ENCODE measurements around the gene LYPD3.

GRCh38 chr19:43423779-43424178 is 41.6 kb downstream of the LYPD3 start:
- no peak for TF ChIP-seq CTCF (IDR thresholded peaks at IDR 0.05)
- TF ChIP-seq POLR2AphosphoS5 (IDR thresholded peaks at IDR 0.05) = no peak

Data from prostate gland (tissue), 2 donors.